Right ventricle myocardium superior (tissue), 1 donor: Measurements from ENCODE around the gene TNFRSF11A. TPM values are rescaled to one million over a fixed set of nuclear protein-coding genes. Genes with fewer than 3 reads are reported as not detected.

ENCODE experiments used
- ATAC-seq: fragments of 200-7000 bp; cut with Tn5 transposase; one replicate; pipeline ENCODE4 v1.9.1; 2020; ENCODE audit warnings: mild to moderate bottlenecking; ENCODE audit not compliant: poor library complexity
- DNase-seq: peaks from one replicate; pipeline ENCODE4 v3.0.0-alpha.2; 2020
- intact Hi-C: fragments of 100-400 bp; cut with DNase I; formaldehyde crosslinking; loops from one replicate; pipeline ENCODE4 v1.11.2; 2022
- total RNA-seq: library from RNA; stranded (reverse); fragmentation: NEBNext Ultra II Directional; extraction: Animal tissue kit (Norgen Biotek cat#: 25700); gene quantifications from one replicate; pipeline ENCODE4 v1.2.1, GENCODE V29; 2021
- donor health status: DM: no; HTN: yes; CAD: no; lungs with severe emphysema.

TNFRSF11A gene
- total RNA-seq, 1 donor from 2014 or later: 0.94 TPM

DNA sequence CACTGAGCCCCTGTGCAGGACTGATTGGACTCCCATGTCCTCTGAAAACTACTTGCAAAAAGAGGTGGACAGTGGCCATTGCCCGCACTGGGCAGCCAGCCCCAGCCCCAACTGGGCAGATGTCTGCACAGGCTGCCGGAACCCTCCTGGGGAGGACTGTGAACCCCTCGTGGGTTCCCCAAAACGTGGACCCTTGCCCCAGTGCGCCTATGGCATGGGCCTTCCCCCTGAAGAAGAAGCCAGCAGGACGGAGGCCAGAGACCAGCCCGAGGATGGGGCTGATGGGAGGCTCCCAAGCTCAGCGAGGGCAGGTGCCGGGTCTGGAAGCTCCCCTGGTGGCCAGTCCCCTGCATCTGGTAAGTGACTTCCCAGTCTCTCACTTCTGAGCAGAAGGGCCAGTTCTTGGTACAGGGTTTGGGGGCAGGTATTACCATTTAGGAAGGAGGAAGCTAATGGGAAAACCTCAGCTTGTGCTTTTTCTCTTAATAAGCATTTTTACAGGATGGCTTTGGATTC is 44.1 kb downstream of the TNFRSF11A start:
- ATAC-seq (no peak), DNase-seq (no peak)
- intact Hi-C loops: no loop called here

DNA sequence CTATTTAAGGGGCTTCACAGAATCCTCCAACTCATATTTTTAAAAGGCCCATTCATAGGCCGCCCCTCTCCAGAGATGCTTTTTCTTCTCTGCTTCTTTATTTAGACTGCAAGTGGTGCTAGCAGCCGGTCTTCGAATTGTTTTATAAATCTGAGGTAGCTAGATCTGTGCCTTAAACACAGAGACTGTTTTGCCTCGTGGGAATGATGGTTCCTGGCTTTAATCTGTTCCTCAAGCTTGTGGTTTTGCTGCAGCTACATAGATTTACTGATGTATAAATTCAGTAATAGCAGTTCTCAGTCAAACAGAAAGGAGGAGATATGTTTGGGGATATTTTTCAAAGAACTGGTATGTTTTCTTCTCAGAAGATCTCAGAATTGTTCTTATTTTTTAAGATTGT is 45.3 kb downstream of the TNFRSF11A start:
- DNase-seq (no peak), ATAC-seq (no peak)
- intact Hi-C loops: no loop called here

DNA sequence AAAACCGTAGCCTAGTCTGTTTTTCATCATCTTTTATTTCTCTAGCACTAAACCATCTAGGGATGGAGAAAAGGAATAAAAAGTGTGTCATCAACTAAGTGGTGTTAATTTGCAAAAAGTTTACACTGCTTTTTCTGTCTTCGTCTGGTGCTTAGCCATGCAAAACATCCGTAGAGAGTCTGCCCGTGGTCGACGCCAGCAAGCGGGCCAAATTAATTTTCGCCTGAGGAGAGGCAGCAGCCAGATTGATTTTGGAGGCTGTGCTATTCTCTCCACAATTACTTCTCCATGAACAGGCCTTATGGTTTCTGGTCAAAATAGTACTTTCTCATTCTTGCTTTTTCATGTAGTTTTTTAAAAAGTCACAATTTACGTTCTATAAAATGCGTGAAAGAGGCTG is 46.3 kb downstream of the TNFRSF11A start:
- no peak for ATAC-seq
- no peak for DNase-seq
- intact Hi-C loops: no loop called here

DNA sequence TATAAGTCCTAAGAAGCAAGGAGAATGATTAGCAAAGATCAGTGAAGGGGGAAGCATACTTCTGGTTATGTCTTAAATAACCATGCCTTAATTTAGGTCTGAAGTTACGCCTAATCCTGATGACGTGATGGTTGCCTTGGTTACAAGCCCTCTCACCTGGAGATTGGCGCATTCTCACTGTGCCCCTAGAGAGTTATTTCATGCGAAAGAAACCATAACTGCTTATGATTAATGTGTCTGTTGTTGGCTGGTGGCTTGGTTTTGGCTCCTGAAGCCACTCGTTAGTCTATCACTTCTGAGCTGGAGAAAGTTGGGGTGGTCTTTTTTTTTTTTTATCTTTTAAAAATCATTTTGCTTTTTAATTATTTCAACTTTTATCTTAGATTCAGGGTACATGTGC is 47.0 kb downstream of the TNFRSF11A start:
- intact Hi-C loops: no loop called here
- no peak for DNase-seq
- ATAC-seq: no peak

DNA sequence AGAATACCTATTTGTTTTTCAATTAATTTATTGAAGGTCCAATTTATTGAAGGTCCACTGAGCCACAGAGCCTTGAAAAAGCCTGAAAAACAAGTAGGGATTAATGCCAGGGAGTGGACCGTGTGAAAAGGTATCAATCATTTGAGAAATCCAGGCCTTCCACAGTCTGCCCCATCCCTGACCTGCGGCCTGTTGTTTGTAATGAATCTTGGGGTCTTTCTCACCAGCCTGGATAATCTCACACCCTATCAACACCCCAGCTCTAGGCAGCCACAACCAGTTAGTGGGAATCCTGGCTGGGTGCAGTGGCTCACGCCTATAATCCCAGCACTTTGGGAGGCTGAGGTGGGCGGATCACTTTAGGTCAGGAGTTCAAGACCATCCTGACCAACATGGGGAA is 47.8 kb downstream of the TNFRSF11A start:
- intact Hi-C loops: no loop called here
- ATAC-seq: no peak
- no peak for DNase-seq

DNA sequence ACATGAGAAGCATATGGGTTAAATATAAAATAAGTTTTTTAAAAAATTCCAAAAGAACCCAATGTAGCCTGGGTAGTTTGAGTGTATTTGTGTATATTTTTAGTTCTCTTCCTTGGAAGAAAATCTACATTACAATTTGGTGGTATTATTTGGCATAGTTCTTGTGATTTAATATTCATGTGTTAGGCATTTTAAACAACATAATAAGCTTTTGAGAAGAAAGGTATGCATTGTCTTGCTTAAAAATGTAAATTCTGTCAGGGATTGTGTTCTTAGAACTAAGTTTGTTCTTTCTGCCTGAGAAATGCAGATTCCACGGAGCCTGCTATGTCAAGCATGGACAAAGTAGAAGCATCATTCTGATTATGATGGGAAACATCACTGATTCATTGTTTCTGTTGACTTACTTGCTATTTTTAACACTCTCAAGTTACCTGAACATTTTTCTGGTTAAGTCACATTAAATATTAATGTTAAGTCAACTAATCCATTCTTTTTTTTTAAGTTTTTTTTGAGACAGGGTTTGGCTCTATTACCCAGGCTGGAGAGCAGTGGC is 49.4 kb downstream of the TNFRSF11A start:
- intact Hi-C loops: no loop called here
- DNase-seq (no peak), ATAC-seq (no peak)

DNA sequence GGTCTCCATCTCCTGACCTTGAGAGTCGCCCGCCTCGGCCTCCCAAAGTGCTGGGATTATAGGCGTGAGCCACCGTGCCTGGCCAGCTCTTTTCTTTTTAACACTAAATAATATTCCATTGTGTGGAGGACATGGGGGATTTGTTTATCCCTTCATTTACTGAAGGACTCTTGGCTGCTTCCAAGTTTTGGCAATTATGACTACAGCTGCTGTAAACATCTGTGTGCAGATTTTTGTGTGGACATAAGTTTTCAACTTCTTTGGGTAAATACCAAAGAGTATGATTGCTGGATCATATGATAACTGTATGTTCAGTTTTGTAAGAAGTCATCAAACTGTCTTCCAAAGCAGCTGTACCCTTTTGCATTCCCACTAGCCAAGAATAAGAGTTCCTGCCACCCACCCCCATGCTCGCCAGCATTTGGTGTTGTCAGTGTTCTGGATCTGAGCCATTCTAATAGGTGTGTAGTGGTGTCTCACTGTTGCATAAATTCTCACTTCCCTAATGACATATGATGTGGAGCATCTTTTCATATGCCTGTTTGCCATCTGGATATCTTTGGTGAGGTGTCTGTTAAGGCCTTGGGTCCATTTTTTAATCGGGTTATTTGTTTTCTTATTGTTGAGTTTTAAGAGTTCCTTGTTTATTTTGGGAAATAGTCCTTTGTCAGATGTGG is 52.2 kb downstream of the TNFRSF11A start:
- ATAC-seq: no peak

DNA sequence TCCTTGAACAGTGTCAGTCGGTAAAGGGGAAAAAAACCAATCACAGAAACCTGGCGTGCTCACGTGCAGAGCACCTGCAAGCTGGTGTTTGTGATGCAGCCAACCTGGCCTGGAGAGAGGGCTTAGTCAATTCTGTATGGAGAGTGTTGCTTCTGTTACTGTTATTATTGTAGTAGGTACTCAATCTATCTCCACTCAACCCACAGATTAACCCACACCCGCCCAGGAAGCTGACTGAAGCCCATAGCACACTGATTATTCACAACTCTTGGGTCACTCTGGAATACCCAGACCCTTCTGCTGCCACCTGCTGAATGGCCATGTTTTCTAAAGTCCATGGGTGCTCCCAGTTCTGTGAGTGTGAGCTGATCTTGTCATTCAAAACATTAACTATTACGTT is 53.9 kb downstream of the TNFRSF11A start:
- no peak for ATAC-seq
- intact Hi-C loops: no loop called here
- DNase-seq: no peak

More for the DNA sequence above, 52.2 kb downstream of the TNFRSF11A start:
- no peak for DNase-seq
- intact Hi-C loops: no loop called here

DNA sequence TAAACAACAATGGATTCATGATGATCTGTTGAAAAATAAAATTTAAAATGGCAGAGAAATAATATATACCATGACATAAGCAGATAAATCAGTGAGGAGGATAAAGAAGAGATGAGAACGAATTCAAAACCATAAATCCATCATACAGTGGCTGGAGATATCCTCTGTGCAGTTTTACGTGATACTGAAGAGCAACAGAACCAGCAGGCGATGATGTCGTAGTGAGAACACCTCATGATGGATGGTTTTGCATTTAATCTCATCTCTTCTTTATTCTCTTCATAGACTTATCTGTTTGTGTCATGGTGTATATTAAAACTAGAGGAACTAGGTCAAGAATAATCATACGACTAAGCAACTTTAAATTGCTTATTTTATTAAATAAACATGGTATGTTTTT is 56.3 kb downstream of the TNFRSF11A start:
- DNase-seq (no peak), ATAC-seq (no peak)
- intact Hi-C loops: no loop called here

DNA sequence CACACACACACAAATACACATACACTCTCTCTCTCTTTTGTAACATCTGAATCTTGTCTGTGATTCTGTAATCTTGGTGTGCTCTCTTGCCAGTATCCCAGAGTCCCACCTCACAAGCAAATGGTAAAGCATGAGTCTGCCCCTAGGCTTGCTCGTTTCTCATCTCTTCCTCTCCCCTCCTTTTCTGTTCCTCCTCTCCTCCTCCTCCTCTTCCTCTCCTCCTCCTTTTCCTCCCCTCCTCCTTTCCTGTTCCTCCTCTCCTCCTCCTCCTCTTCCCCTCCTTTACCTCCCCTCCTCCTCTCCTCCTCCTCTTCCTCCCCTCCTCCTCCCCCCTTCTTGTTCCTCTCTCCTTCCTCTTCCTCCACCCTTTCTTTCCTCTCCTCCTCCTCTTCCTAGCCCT is 59.0 kb downstream of the TNFRSF11A start:
- ATAC-seq (no peak), DNase-seq (no peak)
- intact Hi-C loops: no loop called here

DNA sequence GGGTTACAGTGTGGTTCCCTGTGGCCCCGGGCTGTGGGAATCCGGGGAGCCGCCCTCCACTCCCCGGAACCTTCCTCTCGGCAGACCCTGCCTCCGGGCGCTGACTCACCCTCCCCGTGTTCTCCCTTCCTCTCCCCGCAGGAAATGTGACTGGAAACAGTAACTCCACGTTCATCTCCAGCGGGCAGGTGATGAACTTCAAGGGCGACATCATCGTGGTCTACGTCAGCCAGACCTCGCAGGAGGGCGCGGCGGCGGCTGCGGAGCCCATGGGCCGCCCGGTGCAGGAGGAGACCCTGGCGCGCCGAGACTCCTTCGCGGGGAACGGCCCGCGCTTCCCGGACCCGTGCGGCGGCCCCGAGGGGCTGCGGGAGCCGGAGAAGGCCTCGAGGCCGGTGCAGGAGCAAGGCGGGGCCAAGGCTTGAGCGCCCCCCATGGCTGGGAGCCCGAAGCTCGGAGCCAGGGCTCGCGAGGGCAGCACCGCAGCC is 59.5 kb downstream of the TNFRSF11A start:
- ATAC-seq (no peak), DNase-seq (no peak)
- intact Hi-C loops: no loop called here

DNA sequence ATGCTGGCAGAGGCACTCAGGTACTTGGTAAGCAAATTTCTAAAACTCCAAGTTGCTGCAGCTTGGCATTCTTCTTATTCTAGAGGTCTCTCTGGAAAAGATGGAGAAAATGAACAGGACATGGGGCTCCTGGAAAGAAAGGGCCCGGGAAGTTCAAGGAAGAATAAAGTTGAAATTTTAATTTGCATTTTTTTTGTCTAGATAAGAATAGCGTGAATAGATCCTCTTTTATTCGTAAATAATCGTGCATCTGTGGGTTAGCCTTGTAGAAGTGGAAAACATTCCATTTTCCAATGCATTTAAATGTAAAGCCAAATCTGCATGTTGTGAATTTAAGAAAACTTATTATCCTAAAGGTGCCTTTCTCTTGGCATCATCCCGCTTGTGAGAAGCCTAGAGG is 61.0 kb downstream of the TNFRSF11A start:
- ATAC-seq (no peak), DNase-seq (no peak)
- intact Hi-C loops: no loop called here

DNA sequence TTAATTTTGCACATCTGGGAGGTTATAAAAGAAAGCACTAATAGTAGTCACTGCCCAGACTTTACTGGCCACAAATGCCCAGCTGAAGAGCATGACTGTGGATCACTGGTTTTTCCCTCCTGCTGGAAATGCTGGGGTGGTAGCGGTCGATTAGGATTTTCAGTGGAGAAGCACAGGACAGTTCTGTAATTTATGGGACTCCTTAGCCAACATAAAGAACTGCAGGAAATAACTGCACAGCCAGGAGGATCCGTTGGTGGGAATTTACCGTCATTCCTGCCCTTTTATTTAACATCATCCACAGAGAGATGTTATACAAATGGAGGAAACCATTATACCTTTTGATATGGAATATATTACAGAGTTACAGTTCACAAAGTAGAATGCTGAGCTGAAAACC is 61.5 kb downstream of the TNFRSF11A start:
- ATAC-seq: no peak
- no peak for DNase-seq
- intact Hi-C loops: no loop called here

DNA sequence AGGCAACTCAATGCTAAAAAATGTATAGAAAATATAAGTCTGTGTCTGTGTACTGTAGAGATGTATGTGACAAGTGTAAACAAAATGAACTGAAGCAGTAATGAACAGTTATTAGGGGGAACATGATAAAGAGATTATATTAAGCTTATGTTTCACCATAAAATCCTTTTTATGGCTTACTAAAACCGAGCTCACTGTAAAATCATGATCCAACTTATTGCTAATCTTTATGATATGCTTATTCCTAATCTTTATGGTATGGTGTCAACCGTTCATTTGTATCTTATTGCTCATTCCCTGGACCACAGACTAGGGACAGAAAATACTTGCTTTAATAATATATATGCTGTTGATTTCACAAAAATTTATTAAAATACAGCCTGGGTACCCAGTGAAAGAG is 62.1 kb downstream of the TNFRSF11A start:
- intact Hi-C loops: no loop called here
- DNase-seq (no peak), ATAC-seq (no peak)

DNA sequence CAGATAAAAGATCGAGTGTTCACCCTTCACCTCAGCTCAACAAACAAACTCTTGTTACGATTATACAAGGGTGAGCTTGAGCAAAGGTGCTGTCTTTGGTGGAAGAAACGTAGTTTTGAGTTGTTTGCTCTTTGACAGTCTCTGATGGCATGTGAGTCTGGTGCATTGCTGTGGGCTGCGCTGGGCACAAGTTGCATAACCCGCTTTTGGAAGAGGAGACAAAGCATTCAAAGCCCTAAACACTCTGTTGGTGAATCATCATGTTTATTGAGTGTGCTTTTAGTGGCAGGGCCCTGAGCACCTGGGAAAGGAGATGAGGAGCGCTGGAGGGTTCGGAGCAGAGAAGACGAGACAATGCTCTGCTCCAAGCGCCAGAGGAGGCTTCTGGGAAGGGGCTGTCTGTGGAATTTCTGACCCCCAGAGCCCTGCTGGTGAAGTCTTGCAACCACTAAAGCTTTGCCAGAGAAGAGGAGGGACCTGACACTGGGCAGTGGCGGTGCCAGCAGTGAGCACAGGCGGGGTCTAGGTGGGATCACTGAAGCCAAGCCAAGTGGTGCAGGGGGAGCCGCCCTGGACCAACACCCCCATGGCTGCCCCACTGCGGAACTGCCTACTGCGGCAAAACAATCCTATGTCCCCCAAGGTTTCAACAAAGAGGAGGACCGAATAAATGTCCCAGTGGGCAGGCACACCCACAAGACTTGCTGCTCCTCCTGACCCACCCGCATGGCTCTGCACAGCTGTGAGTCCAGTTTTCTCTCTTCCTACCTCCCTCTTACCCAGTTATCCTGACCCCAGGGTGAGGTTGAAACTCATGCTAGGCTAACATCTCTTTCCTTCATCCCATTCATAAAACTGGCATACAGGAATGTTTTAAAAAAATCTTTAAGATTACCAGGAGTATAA is 64.0 kb downstream of the TNFRSF11A start:
- no peak for ATAC-seq
- intact Hi-C loops: no loop called here
- DNase-seq: no peak

DNA sequence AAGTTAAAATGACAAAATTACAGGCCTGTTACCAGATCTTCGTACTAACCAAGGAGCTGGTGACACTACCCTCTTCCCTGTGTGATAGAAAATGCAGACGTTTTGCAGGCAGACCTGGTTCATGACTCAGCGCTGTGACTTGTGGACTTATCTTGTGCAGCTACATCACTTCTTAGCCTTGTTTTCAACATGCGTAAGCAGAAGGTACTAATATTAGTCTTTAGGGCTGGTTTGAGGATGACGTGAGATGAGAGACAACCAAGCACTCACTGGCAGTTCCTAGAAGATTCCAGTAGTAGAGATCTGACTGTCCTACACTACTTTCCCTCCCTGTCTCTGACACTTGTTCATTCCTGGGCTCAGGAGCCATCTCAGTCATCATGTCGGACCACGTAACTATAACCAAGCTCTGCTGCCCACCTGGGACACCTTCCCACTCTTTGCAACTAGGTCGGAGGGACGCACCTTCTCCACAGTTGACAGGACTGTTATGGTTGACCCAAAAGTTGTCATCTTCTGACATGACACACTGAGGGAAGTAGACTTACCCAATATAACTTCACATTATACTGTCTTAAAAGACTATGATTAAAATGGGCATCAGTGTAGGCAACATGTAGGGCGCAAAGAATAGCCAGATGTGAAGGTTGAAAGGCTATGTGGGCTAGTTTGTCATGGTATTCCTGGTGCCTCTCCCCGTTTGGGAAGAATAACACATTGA is 64.8 kb downstream of the TNFRSF11A start:
- intact Hi-C loops: no loop called here
- no peak for DNase-seq
- ATAC-seq: no peak

DNA sequence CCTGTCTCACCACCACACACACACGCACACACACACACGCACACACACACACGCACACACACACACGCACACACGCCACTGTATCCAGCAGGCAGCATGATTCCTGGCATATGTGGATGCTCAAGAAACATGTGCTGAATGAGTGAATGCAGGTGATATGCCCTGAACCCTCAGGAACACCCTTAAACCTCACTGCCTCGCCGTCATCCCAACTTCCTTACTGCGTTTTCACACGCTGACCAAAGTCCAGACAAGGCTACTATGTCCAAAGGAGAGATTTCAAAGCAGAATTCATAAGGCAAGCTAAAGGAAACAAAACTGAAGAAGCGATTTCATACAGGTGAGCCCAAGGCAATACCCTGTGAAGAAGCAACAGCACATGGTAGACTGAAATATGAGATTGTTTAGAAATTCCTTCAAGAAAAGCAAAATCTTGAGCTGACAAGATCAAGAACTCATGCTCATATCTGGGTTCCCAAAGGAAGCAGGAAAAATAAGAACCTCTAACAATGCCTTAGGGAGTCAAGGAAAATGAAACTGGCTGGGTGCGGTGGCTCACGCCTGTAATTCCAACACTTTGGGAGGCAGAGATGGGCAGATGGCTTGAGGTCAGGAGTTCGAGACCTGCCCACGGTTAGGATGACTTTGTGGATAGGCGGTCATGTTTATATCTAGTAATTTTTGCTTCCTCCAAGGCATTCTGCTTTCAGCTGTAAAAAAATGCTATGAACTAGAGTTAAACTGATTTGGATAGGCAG is 69.1 kb downstream of the TNFRSF11A start:
- intact Hi-C loops: no loop called here
- DNase-seq: no peak
- ATAC-seq: no peak

DNA sequence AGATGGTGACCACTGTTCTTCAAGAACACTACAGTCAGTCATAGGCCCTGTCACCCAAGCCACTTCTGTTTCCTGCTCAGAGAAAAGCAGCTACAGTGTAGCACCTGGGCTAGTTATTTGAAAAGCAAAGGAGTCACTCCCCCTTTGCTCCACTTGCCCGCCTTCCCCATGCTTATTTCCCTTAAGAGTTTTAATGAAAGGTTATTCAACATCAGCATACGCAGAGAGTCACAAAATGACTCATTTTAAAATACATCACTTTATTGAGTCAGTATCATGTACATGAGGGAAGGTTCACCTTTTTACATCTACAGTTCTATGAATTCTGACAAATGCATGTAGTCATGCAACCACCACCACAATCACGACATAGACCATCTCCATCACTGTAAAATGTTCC is 71.3 kb downstream of the TNFRSF11A start:
- intact Hi-C loops: no loop called here
- no peak for DNase-seq

More for the DNA sequence above, 71.3 kb downstream of the TNFRSF11A start:
- ATAC-seq: no peak
